ENCODE data around the gene TLN1.

The TLN1 gene

DNA sequence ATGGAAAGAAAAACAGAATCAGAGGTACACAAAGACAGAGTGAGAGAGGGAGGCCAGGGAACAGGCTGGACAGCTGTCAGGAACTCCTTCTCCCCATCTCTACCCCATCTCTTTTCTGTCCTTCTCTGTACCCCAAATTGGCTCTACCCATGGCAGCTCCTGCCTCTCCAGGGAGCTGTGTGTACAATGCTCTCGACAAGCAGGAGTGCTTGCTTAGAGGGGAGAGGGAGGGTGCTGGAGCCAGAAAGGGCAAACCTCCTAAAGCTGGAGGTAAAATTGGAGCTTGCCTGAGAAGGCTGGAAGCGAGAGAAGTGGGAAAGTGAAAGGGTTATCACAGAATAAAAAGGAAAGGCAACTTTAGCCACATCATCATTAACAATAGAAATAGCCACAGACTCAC is 48.7 kb downstream of the TLN1 start:
- TF ChIP-seq, protein P1, sequence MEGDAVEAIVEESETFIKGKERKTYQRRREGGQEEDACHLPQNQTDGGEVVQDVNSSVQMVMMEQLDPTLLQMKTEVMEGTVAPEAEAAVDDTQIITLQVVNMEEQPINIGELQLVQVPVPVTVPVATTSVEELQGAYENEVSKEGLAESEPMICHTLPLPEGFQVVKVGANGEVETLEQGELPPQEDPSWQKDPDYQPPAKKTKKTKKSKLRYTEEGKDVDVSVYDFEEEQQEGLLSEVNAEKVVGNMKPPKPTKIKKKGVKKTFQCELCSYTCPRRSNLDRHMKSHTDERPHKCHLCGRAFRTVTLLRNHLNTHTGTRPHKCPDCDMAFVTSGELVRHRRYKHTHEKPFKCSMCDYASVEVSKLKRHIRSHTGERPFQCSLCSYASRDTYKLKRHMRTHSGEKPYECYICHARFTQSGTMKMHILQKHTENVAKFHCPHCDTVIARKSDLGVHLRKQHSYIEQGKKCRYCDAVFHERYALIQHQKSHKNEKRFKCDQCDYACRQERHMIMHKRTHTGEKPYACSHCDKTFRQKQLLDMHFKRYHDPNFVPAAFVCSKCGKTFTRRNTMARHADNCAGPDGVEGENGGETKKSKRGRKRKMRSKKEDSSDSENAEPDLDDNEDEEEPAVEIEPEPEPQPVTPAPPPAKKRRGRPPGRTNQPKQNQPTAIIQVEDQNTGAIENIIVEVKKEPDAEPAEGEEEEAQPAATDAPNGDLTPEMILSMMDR (conservative IDR thresholded peaks at IDR 0.05), result no peak
- no peak overlapping the region for H3K27ac ChIP-seq

DNA sequence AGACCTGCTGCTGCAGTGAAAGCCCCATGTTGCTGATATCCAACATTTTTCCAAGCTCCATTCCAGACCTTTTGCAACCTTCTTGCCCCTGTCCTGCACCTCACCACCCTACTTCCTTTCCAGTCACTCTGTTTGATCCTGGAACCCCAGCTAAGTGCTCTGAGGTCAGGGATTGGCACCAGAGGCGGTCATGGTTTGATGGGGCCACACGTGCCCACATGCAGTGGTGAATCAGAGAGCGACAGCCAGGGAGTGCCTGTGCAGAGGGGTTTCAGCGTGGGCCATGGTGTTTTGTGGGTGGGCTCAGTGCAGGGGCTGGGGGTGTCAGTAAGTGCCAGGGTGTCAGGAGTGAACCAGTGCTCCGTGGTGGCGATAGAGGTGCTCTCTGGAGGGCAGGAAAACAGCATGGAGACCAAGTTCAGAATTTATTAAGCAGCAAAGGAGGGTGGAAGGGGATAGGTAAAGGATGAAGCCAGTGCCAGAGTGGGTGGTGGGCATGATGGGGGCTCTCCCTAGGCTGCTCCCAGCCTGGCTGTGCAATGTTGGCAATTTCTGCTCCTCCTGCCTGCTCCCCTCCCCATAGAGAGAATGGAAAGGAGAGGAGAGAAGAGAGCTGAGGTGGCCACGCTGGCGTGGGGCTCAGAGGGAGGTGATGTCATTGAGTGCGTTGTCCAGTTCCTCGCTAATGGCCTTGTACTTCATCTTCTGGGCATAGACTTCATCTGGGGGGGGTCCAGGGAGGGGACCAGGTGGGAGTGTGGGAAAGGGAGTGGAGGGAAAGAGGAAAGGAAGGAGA is 49.3 kb downstream of the TLN1 start:
- TF ChIP-seq, protein P1 (conservative IDR thresholded peaks at IDR 0.05), result no peak

DNA sequence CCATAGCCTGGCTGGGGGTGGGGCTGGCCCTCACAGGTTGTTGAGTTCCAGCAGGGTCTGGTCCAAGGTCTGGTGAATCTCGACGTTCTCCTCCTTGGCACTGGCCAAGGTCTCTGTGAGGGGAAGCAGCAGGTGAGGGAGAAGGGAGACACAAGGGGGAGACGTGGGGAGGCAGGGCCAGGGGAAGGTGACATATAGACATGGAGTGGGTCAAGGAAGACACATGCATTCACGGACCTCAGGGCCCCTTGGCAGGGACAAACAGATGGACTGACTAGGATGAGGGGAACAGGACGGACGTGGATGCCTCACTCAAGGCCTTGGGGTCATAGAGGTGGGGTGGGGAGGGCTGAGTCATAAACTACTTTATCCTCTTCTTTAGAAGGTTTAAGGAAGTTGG is 49.9 kb downstream of the TLN1 start:
- no peak overlapping the region for H3K27ac ChIP-seq
- TF ChIP-seq, protein P1 (conservative IDR thresholded peaks at IDR 0.05), result no peak

More for the DNA sequence above, 49.3 kb downstream of the TLN1 start:
- H3K27ac ChIP-seq, result no peak overlapping the region

DNA sequence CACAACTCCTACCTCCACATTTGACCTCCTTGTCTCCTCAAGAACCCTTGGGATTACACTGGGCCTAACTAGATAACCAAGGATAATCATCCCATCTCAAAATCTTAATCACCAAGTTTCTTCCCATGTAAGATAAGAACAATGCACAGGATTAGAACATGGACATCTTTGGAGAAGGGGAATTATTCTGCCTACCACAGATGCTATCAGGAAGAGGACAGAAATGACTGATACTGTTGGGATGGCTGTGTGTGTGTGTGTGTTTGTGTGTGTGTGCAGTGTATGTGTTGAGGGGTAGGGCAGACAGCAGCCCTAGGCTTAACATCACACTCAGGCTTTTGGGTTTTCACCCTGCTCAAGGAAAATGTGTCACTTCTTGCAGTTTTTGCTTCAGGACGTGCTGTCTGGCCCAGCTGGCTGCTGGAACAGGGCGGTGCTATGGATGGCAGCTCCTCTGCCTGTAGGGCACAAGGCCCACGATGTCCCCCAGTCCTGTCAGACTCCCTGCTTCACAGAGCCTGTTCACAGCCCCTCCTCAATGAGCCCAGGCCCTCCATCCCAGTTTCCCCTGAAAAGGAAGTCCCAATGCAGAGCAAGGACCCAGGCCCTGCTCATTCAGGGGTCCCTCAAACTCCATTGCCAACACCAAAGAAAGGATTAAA is 50.5 kb downstream of the TLN1 start:
- no peak overlapping the region for H3K27ac ChIP-seq
- TF ChIP-seq, protein P1 (conservative IDR thresholded peaks at IDR 0.05), result no peak

DNA sequence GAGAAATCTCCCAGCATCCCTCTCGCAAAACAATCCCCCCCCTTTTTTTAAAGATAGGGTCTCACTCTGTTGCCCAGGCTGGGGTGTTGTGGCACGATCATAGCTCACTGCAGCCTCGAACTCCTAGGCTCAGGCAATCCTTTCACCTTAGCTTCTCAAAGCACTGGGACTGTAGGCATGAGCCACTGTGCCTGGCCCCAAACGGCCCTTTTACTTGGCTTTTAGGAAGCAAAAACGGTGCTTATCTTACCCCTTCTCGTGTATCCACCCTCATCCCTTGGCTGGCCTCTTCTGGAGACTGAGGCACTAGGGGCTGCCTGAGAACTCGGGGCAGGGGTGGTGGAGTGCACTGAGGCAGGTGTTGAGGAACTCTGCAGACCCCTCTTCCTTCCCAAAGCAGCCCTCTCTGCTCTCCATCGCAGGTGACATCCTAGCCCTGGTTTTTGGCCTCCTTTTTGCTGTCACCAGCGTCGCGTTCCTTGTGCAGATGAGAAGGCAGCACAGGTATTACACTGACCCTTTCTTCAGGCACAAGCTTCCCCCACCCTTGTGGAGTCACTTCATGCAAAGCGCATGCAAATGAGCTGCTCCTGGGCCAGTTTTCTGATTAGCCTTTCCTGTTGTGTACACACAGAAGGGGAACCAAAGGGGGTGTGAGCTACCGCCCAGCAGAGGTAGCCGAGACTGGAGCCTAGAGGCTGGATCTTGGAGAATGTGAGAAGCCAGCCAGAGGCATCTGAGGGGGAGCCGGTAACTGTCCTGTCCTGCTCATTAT is 51.5 kb downstream of the TLN1 start:
- TF ChIP-seq, protein P1 (conservative IDR thresholded peaks at IDR 0.05), result no peak
- H3K27ac ChIP-seq, result no peak overlapping the region

DNA sequence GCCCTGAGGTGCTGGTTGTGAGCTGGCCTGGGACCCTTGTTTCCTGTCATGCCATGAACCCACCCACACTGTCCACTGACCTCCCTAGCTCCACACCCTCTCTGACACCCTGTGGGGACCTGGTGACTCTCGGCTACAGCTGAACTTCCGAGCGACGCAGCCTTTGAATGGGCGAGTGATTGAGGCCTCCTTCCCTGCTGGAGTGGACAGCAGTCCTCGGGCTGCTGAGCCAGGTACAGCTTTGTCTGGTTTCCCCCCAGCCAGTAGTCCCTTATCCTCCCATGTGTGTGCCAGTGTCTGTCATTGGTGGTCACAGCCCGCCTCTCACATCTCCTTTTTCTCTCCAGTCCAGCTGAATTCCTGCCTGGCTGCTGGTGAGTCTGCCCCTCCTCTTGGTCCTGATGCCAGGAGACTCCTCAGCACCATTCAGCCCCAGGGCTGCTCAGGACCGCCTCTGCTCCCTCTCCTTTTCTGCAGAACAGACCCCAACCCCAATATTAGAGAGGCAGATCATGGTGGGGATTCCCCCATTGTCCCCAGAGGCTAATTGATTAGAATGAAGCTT is 52.1 kb downstream of the TLN1 start:
- TF ChIP-seq, protein P1 (conservative IDR thresholded peaks at IDR 0.05), result no peak
- no peak overlapping the region for H3K27ac ChIP-seq

DNA sequence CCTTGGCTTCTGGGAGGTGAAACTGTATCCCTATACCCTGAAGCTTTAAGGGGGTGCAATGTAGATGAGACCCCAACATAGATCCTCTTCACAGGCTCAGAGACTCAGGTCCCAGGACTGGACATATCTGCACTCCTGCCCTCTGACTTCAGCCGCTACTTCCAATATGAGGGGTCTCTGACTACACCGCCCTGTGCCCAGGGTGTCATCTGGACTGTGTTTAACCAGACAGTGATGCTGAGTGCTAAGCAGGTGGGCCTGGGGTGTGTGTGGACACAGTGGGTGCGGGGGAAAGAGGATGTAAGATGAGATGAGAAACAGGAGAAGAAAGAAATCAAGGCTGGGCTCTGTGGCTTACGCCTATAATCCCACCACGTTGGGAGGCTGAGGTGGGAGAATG is 52.9 kb downstream of the TLN1 start:
- TF ChIP-seq, protein P1 (conservative IDR thresholded peaks at IDR 0.05), result no peak
- no peak overlapping the region for H3K27ac ChIP-seq
